Measurements from ENCODE around the gene MEMO1.
A peak's percentile ranks its signal among the peaks of the same experiment; 100 is the strongest.
"Not testable (repeated sequence)": the region's sequence is repeated elsewhere in the genome, so short reads cannot be mapped to it uniquely, and the experiment has no call there.

The MEMO1 gene

GRCh38 chr2:32010670-32011484, at the start of gene MEMO1:
MEMO1 (minus strand) TSS chr2:32011008; CDS start chr2:32010247, 761 bp downstream.
- peak; percentile 91 for DNase-seq

DNA sequence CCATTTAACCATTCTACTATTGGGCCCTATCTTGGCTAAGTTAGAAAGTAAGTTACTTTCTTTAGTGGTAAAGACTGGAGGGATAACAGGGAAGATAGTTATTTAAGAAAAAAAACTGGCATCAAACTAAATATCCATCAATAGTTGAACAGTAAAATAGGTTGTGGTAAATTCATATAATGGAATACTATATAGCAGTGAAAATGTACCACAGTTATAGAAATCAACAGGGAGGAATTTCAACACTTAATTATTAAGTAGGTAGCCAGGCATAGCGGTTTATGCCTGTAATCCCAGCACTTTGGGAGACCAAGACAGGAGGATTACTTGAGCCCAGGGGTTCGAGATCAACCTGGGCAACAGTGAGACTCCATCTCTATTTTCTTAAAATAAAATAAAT, 49.5 kb upstream of the MEMO1 start:
- DNase-seq: no peak

- DNase-seq: no peak
Measured at GRCh38 chr2:32058130-32058529, 47.3 kb upstream of the MEMO1 start.

GRCh38 chr2:32054583-32054982, 43.8 kb upstream of the MEMO1 start:
- DNase-seq: not testable (repeated sequence)

- DNase-seq: no peak
Measured at GRCh38 chr2:32051836-32052439, 41.1 kb upstream of the MEMO1 start.

DNA sequence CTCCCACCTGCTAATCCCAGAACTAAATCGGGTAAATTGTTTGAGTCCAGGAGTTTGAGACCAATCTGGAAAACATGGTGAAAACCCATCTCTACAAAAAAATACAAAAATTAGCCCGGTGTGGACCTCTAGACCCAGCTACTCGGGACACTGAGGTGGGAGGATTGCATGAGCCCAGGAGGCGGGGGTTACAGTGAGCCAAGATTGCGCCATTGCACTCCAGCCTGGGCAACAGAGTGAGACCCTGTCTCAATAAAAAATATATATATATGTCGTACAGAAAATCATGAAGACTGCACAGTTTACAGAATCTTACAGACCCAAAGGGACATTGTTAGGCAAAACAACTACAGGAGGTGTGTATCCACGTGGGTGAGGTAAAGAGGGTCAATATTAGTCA, 32.8 kb upstream of the MEMO1 start:
- DNase-seq: no peak

DNA sequence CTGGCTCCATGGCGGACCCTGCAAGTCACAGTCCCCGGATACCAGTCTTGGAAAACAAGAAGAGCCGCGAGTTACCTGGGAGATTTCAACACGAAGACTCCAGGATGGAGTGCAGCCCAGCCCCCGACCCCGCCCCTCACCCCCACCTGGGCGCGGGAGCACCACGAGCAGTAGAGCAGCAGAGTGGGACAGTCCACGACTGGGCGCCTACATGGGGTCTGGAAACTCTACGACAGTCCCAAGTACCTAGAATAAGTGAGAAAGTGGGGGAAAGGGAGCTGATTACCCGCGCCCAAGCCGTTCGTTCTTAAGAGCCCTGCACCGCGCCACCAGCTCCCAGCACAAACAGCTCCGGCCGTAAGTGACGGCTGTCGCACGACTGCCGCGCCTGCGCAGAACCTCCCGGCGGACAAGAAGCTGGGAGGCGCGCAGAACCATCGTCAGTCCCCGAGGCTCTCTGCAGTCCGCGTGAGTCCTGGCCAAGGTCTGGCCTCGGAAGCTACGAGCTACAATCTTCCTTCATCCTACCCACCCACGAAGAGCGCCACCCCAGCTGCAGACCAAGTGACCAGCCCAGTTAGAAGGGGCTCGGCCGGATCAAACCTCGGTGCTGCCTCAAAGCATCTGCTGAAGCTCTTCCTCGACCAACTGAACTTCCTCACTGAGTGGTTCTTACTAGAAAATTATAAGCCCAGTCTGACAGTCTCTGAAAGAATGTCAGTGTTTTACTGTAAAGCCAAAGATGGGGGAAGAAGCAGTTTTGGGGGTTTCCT, 28.8 kb upstream of the MEMO1 start, which contains the start of gene DPY30:
DPY30 (minus strand) TSS at position 359 of the 773 bp plus-strand sequence; CDS start at position 10, 349 bp downstream.
- DNase-seq: peak; percentile 63

GRCh38 chr2:32034198-32034887, 23.5 kb upstream of the MEMO1 start:
- not testable (repeated sequence) for DNase-seq

- not testable (repeated sequence) for DNase-seq
Measured at GRCh38 chr2:32018789-32019482, 8.1 kb upstream of the MEMO1 start.

DNA sequence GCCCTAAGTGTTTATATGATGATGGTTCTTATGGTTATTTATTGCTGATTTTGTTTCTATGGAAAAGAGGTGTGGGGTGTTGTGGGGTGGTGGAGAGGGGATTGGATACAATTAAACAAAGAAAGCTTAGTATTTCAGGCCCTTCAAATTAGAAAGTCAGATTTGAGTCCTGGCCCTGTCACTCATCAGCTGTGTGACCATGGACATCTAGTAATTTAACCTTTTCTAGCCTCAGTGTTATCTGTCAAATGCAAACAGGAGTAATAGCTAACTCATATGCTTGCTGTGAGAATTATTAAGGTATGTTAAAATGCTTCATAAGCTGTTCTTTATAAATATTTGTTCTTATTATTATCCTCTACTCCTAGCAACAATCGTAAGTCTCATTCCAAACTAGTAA, 2.1 kb upstream of the MEMO1 start:
- no peak for DNase-seq

GRCh38 chr2:32011485-32011960, 715 bp upstream of the MEMO1 start:
- no peak for DNase-seq

- DNase-seq: not testable (repeated sequence)
Measured at GRCh38 chr2:32010280-32010669, 533 bp downstream of the MEMO1 start.

GRCh38 chr2:32009516-32010256, 1.1 kb downstream of the MEMO1 start:
- no peak for DNase-seq

GRCh38 chr2:32008805-32009515, 1.8 kb downstream of the MEMO1 start:
- no peak for DNase-seq

- DNase-seq: no peak
Measured at GRCh38 chr2:32007121-32007391, 3.8 kb downstream of the MEMO1 start.

- no peak for DNase-seq
Measured at GRCh38 chr2:32005371-32005976, 5.3 kb downstream of the MEMO1 start.

DNA sequence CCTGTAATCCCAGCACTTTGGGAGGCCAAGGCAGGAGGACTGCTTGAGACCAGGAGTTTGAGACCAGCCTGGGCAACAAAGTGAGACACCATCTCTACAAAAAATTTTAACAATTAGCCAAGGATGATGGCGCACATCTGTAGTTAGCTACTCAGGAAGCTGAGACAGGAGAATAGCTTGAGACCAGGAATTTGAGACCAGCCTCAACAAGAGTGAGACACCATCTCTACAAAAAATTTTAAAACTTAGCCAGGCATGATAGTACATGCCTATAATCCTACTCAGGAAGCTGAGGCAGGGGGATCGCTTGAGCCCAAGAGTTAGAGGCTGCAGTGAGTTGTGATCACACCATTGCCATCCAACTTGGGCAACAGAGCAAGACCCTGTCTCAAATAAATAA, 7.0 kb downstream of the MEMO1 start:
- no peak for DNase-seq

DNA sequence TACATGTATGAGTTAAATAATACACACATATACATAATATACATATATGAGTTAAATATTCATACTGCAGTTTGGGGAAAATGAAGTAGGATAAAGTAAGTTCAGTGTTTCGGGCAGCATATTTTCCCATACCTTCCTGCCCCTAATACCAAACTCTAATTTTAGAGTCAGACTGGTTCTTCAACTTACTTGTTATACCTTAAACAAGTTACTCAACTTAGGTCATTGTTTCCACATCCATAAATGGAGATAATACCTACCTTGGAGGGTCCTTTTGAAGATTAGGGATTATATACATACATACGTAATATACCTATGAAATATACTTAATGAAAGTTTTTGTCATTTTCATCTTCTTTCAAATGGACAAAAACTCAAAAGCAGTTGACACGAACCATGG, 8.4 kb downstream of the MEMO1 start:
- DNase-seq: no peak

GRCh38 chr2:31999438-31999837, 11.4 kb downstream of the MEMO1 start:
- no peak for DNase-seq

DNA sequence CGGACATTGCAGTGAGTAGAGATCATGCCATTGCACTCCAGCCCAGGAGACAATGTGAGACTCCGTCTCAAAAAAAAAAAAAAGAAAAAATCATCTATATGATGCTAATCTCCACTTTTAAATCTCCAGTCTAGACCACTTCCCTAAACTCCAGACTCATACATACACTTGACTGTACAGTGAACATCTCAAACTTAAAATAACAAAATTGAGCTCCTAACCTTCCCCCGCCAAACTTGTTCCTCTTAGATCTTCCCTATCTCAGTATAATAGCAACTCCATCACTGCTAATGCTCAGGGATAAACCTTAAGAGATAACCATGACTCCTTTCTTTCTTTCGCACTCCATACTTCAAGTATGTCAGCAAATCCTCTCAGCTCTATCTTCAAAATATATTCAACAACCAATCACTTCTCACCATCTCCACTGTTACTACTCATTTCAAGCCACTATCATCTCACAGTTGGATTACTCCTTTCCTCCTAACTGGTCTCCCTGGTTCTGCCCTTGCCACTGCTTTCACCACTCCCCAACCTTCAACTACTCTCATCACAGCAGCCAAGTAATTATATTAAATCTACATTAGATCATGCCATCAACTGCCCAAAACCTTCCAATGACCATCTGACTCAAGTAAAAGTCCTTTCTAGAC, 12.0 kb downstream of the MEMO1 start:
- peak; percentile 31 for DNase-seq

Data from KG1 (cell line).